Stimulated activated CD8-positive, alpha-beta memory T cell treated with anti-CD3 and anti-CD28 coated beads, Interleukin-15, amount 100 ng/mL, for 1 hour (primary cell): ENCODE results near the gene VILL.
"Not testable (repeated sequence)": the region's sequence is repeated elsewhere in the genome, so short reads cannot be mapped to it uniquely, and the experiment has no call there.

ENCODE experiments used
- DNase-seq: peaks from one replicate; pipeline ENCODE4 v3.0.0-alpha.2; 2020; ENCODE audit warnings: low read depth

The VILL gene

GRCh38 chr3:37963635-37964034 is 27.0 kb upstream of the VILL start:
- no peak for DNase-seq

DNA sequence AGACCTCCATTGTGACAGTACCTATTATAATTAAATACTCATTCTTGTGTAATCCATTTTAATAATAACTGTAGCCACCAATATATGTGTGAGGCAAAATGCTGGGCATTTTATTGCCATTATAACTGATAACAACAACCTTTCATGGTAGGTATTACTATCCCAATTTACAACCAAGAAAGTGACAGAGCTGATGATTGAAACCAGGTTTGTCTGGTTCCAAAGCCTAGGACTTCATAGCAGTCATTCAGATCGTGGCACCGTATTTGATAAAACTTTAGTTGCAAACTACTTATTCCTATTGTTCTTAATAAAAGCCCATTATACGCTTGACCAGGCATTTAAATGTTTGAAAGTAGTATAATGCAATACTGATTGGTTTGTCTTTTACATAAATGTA is 26.4 kb upstream of the VILL start:
- no peak for DNase-seq

GRCh38 chr3:37964716-37965115 is 25.9 kb upstream of the VILL start:
- DNase-seq: no peak

DNA sequence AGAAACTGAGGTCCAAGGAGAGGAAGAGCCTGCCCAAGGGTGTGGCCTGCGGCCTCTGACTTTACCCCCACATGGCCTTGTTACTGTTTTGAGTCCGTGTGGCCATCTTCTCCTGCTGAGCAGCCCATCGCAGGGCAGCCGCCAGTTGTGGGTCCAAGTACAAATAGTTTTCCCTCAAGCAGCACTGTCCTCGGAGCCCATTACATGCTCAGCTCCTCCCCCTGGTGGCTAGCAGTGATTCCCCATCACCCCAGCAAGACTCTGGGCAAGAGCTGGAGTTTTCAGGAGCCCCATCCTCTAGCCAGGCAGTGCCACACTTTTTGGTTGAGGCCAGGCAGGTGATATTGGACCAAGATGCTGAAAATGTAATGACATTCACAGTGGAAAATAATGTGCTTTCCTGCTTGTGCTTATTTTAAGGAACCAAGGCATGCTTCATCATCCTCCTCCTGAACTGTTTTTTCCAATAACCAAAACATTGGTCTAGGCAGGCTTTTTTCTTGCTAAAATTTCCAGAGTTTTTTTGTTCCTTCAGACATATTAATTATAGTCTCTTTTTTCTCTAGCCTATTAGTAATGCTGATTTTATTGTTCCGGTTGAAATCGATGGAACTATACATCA is 23.2 kb upstream of the VILL start:
- DNase-seq: peak; percentile 30

DNA sequence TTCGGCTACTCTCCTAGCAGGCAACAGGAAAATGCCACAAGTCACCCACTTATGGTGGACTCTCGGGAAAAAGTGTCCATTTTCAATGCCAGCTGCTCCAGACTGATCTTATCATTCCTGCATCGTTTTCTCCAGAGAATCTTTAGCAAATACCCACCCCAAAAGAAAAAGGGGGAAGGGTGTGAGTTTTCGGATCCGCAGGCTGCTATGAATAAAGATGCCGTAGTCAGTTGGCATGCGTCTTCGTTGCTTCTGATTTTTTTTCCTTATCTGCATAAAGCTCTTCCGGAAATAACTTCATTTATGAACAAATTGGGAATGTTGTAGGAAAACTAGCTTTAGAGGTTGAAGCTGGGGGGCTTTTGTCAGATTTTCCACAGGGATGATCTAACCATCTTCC is 22.4 kb upstream of the VILL start:
- no peak for DNase-seq

DNA sequence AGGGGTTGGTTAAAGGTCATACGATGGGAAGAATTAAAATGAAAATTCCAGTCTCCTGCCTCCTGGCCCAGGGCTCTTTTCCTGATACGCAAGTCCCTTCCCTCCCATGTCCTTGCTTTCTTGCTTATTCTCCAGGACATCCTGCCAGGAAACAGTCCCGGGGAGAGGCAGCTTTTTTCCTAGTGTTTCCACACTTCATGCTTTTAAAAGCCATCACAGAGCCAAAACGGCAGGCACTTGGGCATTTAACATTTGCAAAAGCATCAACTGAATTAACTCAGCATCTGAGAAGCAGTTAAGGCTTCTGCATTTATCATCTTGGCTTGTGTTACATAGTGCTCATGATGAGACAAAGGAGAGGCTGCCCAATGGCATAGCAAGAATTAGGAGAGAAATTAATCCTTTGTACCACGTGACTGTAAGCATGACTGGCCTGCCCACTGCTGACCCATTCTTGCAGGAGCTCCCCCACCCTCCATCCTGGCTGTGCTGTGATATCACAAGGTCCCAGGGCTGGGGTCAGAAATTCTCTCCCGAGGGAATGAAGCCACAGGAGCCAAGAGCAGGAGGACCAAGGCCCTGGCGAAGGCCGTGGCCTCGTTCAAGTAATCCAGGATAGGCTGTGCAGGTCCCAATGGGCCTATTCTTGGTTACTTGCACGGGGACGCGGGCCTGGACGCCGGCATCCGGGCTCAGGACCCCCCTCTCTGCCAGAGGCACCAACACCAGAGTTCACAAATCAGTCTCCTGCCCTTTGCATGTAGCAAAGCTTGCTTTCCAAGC is 21.6 kb upstream of the VILL start:
- DNase-seq: no peak

DNA sequence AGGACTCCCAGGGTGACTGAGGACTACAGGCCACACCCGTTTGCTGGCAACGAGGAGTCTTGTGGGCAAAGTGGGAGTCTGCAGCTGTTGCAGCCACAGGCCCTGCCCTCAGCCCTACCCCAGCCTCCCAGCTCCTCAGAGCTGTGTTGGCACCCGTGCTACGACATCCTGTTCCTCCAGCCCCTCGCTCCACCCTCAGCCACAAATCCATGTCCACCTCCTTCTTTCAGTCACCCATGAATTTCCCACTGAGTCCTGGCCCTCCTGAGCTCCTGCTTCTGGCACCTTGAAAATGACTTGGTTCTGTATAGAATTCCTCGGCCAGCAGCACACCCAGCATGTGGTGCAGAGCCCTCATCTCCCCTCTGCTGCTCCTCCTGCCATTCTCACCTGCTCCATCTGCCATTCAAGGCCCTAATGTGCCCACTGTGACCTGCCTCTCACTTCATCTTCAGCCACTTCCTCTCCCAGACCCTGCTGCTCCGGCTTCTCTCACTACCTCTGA is 20.9 kb upstream of the VILL start:
- no peak for DNase-seq

- DNase-seq: no peak
Measured at GRCh38 chr3:37970802-37971201, 19.8 kb upstream of the VILL start.

DNA sequence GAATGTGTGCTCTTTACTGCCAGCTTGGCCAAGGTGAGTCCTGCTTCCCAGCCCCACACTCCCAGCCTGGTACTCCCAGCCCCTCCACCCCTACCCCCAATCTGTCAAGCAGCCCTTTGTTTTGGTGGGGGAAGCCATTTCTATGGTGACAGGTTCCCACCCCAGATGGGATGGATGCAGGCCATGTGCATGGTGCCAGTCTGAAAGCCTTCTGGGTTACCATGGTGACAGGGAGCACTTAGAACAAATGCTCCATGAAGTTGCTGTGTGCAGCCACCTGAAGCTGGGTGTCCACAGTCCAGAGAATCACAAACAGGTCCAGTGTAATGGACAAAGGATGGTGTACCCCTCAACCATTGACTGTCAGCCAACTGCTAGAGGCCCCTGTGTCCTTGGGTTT is 19.1 kb upstream of the VILL start:
- DNase-seq: no peak

DNA sequence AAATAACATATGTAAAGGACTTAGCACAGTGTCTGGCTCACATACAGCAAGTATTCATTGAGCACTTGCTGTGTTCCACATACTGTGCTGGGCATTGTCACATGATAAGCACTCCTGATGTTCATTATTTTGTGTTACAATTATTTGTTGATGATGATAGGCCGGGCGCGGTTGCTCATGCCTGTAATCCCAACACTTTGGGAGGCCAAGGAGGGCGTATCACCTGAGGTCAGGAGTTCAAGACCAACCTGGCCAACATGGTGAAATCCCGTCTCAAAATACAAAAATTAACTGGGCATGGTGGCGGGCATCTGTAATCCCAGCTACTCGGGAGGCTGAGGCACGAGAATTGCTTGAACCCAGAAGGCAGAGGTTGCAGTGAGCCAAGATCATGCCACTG is 18.5 kb upstream of the VILL start:
- DNase-seq: not testable (repeated sequence)

- DNase-seq: no peak
Measured at GRCh38 chr3:37973246-37974054, 17.1 kb upstream of the VILL start.

DNA sequence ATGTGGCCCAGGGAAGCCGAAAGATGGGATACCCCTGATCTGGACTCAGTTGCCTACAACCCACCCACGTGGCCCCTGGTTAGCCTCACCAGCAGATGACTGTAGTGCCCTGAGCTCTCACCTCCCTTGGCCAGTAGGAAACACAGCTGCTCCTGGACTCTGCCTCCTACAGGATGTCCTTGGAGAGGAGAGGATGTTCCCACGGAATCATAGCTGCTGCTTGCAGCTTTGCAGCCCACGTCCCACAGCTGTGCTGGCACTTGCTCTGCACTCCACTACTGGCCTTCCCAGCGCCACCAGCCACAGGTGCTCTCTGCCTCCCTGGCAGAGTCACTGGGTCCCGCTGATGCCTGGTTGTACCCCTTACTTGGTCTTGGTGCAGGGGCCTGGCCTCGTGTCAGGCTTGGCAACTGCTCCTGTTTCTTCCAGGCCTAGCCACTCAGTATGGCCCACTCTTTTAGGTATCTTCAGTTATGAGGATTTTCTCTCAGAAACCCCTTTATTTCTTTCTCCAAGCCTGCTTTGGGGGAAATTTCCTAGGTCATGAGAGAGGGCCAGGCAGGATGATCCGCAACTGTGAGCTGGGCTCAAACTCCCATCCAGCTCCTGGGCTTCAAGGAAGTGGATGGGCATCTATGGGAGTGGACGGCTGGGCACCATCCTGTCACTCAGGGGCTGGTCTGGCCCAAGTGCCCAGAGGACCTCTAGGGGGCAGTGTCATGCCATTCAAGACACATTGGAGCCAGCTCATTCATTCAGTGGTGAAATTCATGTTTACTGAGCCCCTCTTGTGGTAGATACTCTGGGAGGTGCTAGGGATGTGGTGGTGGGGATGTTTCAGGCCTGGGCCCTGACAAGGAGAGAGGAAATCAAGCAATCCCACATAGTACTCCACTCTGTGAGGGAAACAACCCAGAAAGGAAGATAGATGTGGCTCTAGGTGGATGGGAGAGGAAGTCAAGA is 16.2 kb upstream of the VILL start:
- DNase-seq: peak; percentile 51

- no peak for DNase-seq
Measured at GRCh38 chr3:37979541-37980461, 10.8 kb upstream of the VILL start.

- no peak for DNase-seq
Measured at GRCh38 chr3:37980462-37981347, 9.9 kb upstream of the VILL start.

GRCh38 chr3:37981348-37981664 is 9.3 kb upstream of the VILL start:
- DNase-seq: no peak

DNA sequence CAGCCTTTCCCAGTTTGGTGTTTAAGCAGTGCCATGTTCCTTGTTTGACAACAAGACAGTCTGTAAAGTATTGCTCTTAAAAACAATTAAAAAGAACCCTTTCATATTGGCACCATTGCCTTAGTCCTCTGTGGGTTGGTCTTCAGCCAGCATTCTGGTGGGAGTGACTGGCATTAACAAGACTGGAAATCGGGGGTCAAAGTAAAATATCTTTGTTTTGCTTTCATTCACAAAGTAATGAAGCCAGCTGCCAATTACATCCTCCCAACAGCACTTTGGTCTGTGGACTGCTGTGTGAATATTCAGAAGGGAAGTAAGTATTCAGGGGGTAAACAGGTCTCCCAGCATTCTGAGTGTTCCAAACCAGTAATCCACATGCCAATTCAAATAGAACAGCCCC is 8.3 kb upstream of the VILL start:
- no peak for DNase-seq

GRCh38 chr3:37984051-37984450 is 6.5 kb upstream of the VILL start:
- no peak for DNase-seq

DNA sequence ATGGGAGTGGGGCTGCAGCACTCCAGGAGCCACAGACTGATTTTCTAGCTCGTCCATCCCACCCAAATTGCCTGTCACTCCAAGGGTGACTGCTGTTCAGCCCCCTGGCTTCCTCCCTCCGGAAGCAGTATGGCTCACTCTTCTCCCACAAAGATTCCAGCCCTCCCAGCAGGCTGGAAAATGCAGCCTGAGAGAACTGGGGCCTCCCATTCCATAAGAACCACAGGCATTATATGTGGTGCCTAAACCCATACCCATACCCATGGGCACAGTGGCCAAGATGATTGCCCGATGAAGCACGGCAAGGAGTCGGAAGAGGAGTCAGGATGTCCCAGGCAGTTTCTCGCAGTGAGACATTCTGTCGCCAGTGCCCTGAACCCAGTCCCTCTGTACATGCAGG is 6.0 kb upstream of the VILL start:
- DNase-seq: no peak

GRCh38 chr3:37985637-37986320 is 4.8 kb upstream of the VILL start:
- DNase-seq: no peak
